H1 (cell line): Measurements from ENCODE around the gene CCDC171. TPM values are rescaled to one million over a fixed set of nuclear protein-coding genes. Genes with fewer than 3 reads are reported as not detected.

Experiments used
- CTCF ChIA-PET: fragments of 300-600 bp; sonication (Branson Sonifier 250); formaldehyde crosslinking; loops from one replicate; lab custom pipeline; 2021; ENCODE audit not compliant: partially characterized antibody; lab: Charles Lee
- POLR2A ChIA-PET: fragments of 300-600 bp; sonication (Branson Sonifier 250); formaldehyde crosslinking; loops from one replicate; lab custom pipeline; 2021; ENCODE audit warnings: inconsistent platforms; ENCODE audit not compliant: partially characterized antibody; lab: Charles Lee
- DNase-seq, 2 experiments: peaks; one replicate each; pipeline versions ENCODE4 v3.0.0 to v3.0.0-alpha.2; 2010 to 2022; ENCODE audit warnings: low spot score in 2 of 2, low read depth in 1 of 2, mixed read lengths in 1 of 2
- FAIRE-seq: peaks from 2 replicates; lab custom pipeline; 2011; peaks lifted over from hg19 to GRCh38; lab: Jason Lieb, UNC
- H2AFZ ChIP-seq: 2 replicates; pipeline ENCODE4 v1.8.1; 2012; ENCODE audit warnings: low read length, inconsistent platforms
- H2AK5ac ChIP-seq: 2 replicates; pipeline ENCODE4 v1.6.1; 2013; ENCODE audit warnings: low read depth, low read length
- H2BK120ac ChIP-seq: replicated peaks from 2 replicates; pipeline ENCODE3; 2013; ENCODE audit warnings: low read depth, low read length, inconsistent platforms
- H2BK12ac ChIP-seq: 2 replicates; pipeline ENCODE4 v1.6.1; 2013; ENCODE audit warnings: low read depth, low read length
- H2BK15ac ChIP-seq: 2 replicates; pipeline ENCODE4 v1.6.1; 2013; ENCODE audit warnings: low read length
- H2BK20ac ChIP-seq: 2 replicates; pipeline ENCODE4 v1.6.1; 2013; ENCODE audit warnings: low read length
- H2BK5ac ChIP-seq: 2 replicates; pipeline ENCODE4 v1.6.1; 2013; ENCODE audit warnings: low read depth, low read length
- H3K14ac ChIP-seq: 2 replicates; pipeline ENCODE4 v1.6.1; 2013; ENCODE audit warnings: inconsistent platforms; ENCODE audit not compliant: insufficient read length
- H3K18ac ChIP-seq: 2 replicates; pipeline ENCODE4 v1.6.1; 2013; ENCODE audit warnings: low read length; ENCODE audit errors: extremely low read depth
- H3K23ac ChIP-seq: 2 replicates; pipeline ENCODE4 v1.6.1; 2013; ENCODE audit warnings: inconsistent platforms; ENCODE audit not compliant: insufficient read length
- H3K23me2 ChIP-seq: 2 replicates; pipeline ENCODE4 v1.6.1; 2013; ENCODE audit warnings: low read depth, low read length
- H3K27ac ChIP-seq: 2 replicates; pipeline ENCODE4 v1.6.1; 2011; ENCODE audit warnings: low read depth, low read length, inconsistent platforms
- H3K27me3 ChIP-seq, 4 experiments: replicated peaks in 1 of 4; 1 replicate in 1 of 4; 2 replicates in 3 of 4; pipeline versions ENCODE4 v1.6.1 to v1.8.1; 2011 to 2013; ENCODE audit warnings: low read length in 3 of 4, mild to moderate bottlenecking in 3 of 4, inconsistent platforms in 2 of 4, mixed read lengths in 2 of 4, moderate library complexity in 1 of 4; ENCODE audit not compliant: control insufficient read depth in 3 of 4, insufficient read depth in 3 of 4; ENCODE audit errors: extremely low read depth in 1 of 4
- H3K36me3 ChIP-seq, 4 experiments: 2 replicates each; pipeline versions ENCODE4 v1.6.1 to v1.8.1; 2011 to 2013; ENCODE audit warnings: mild to moderate bottlenecking in 4 of 4, low read length in 3 of 4, moderate library complexity in 2 of 4, control low read depth in 1 of 4, inconsistent platforms in 1 of 4; ENCODE audit not compliant: insufficient read depth in 4 of 4, control insufficient read depth in 2 of 4
- H3K4ac ChIP-seq: replicated peaks from 2 replicates; pipeline ENCODE3; 2013; ENCODE audit warnings: low read length, low read depth, mixed read lengths, inconsistent platforms; ENCODE audit not compliant: insufficient read length
- H3K4me1 ChIP-seq, 4 experiments: replicated peaks in 1 of 4; 1 replicate in 1 of 4; 2 replicates in 3 of 4; pipeline versions ENCODE4 v1.6.1 to v1.8.1; 2011 to 2013; ENCODE audit warnings: low read length in 3 of 4, inconsistent platforms in 2 of 4, mixed read lengths in 1 of 4; ENCODE audit not compliant: insufficient read depth in 4 of 4, control insufficient read depth in 3 of 4
- H3K4me2 ChIP-seq, 2 experiments: 2 replicates each; pipeline versions ENCODE4 v1.6.1 to v1.8.1; 2011 to 2013; ENCODE audit warnings: low read depth in 2 of 2, low read length in 2 of 2, control low read depth in 1 of 2, inconsistent platforms in 1 of 2, mild to moderate bottlenecking in 1 of 2; ENCODE audit not compliant: insufficient read depth in 1 of 2
- H3K4me3 ChIP-seq, 4 experiments: fragments of 200-600, 300-600 bp in 1 of 4; sonication (generic), shearing (Covaris generic), sonication (Bioruptor Twin) in 1 of 4; 2 replicates each; pipeline versions ENCODE4 v1.5.1 to v1.8.1; 2011 to 2016; ENCODE audit warnings: low read length in 4 of 4, low read depth in 3 of 4, control low read depth in 2 of 4, inconsistent platforms in 2 of 4, mild to moderate bottlenecking in 2 of 4, mixed read lengths in 1 of 4, moderate library complexity in 1 of 4; ENCODE audit not compliant: insufficient read depth in 2 of 4; ENCODE audit errors: extremely low read depth in 1 of 4
- H3K56ac ChIP-seq: replicated peaks from 2 replicates; pipeline ENCODE3; 2013; ENCODE audit warnings: low read depth, mild to moderate bottlenecking, mixed read lengths, low read length, inconsistent platforms; ENCODE audit not compliant: insufficient read length
- H3K79me1 ChIP-seq: 2 replicates; pipeline ENCODE4 v1.6.1; 2013; ENCODE audit warnings: low read depth, low read length, control low read depth
- H3K79me2 ChIP-seq, 2 experiments: 2 replicates each; pipeline versions ENCODE4 v1.6.1 to v1.8.1; 2012 to 2013; ENCODE audit warnings: low read length in 2 of 2, mild to moderate bottlenecking in 2 of 2, inconsistent platforms in 1 of 2; ENCODE audit not compliant: insufficient read depth in 2 of 2, control insufficient read depth in 1 of 2
- H3K9ac ChIP-seq, 4 experiments: replicated peaks in 1 of 4; 1 replicate in 1 of 4; 2 replicates in 3 of 4; pipeline versions ENCODE4 v1.6.1 to v1.8.1; 2011 to 2013; ENCODE audit warnings: low read depth in 3 of 4, low read length in 3 of 4, control low read depth in 2 of 4, mild to moderate bottlenecking in 2 of 4, moderate library complexity in 2 of 4, inconsistent platforms in 1 of 4; ENCODE audit errors: extremely low read depth in 1 of 4
- H3K9me3 ChIP-seq, 2 experiments: 2 replicates each; pipeline versions ENCODE4 v1.6.1 to v1.8.1; 2012 to 2013; ENCODE audit warnings: mild to moderate bottlenecking in 2 of 2, moderate library complexity in 2 of 2, control low read depth in 1 of 2, inconsistent platforms in 1 of 2, low read depth in 1 of 2, low read length in 1 of 2, mixed read lengths in 1 of 2; ENCODE audit not compliant: insufficient read depth in 2 of 2
- H4K20me1 ChIP-seq, 2 experiments: replicated peaks in 1 of 2; 2 replicates each; pipeline versions ENCODE3 to v1.8.1; 2011 to 2013; ENCODE audit warnings: inconsistent platforms in 2 of 2, low read length in 2 of 2, mild to moderate bottlenecking in 1 of 2; ENCODE audit not compliant: insufficient read depth in 2 of 2, control insufficient read depth in 1 of 2
- H4K5ac ChIP-seq: 2 replicates; pipeline ENCODE4 v1.6.1; 2013; ENCODE audit warnings: low read length, low read depth, mixed read lengths, inconsistent platforms; ENCODE audit not compliant: insufficient read length
- H4K8ac ChIP-seq: 2 replicates; pipeline ENCODE4 v1.8.0; 2013; ENCODE audit warnings: mild to moderate bottlenecking, moderate library complexity, low read length, inconsistent platforms; ENCODE audit not compliant: insufficient read depth; ENCODE audit errors: extremely low read depth
- H4K91ac ChIP-seq: replicated peaks from 2 replicates; pipeline ENCODE3; 2013; ENCODE audit warnings: low read length, mixed read lengths, inconsistent platforms; ENCODE audit not compliant: insufficient read length
- BRCA1 ChIP-seq: IDR thresholded peaks from 2 replicates; pipeline ENCODE4 v1.6.1; 2012; ENCODE audit warnings: low read depth, low read length, improper control_type of control experiment
- CTCF ChIP-seq, 3 experiments: IDR thresholded peaks; 1 replicate in 2 of 3; 2 replicates in 1 of 3; pipeline versions ENCODE4 v1.5.1 to v1.6.1; 2011; ENCODE audit warnings: low read length in 3 of 3, mild to moderate bottlenecking in 3 of 3, inconsistent platforms in 2 of 3, low read depth in 1 of 3, moderate library complexity in 1 of 3; ENCODE audit not compliant: insufficient read depth in 1 of 3; ENCODE audit errors: control extremely low read depth in 1 of 3
- GABPA ChIP-seq: IDR thresholded peaks from 2 replicates; pipeline ENCODE4 v1.6.1; 2011; ENCODE audit warnings: mild to moderate bottlenecking, low read length, moderate library complexity, borderline replicate concordance; ENCODE audit not compliant: insufficient read depth
- KDM1A ChIP-seq: fragments of 200-600, 300-600 bp; sonication (generic); IDR thresholded peaks from 2 replicates; pipeline ENCODE4 v1.7.1; 2016; ENCODE audit warnings: mild to moderate bottlenecking, low read length, borderline replicate concordance
- KDM4A ChIP-seq: IDR thresholded peaks from one replicate; pipeline ENCODE4 v1.7.1; 2012; ENCODE audit warnings: low read depth, mild to moderate bottlenecking, moderate library complexity, low read length, inconsistent platforms; ENCODE audit not compliant: severe bottlenecking
- POLR2A ChIP-seq, 2 experiments: IDR thresholded peaks; 1 replicate in 1 of 2; 2 replicates in 1 of 2; pipeline ENCODE4 v1.6.1; 2011; ENCODE audit warnings: low read depth in 2 of 2, low read length in 2 of 2, mild to moderate bottlenecking in 2 of 2; ENCODE audit errors: control extremely low read depth in 1 of 2
- POLR2AphosphoS5 ChIP-seq: IDR thresholded peaks from 2 replicates; pipeline ENCODE4 v1.6.1; 2011; ENCODE audit warnings: low read depth, low read length
- TBP ChIP-seq: IDR thresholded peaks from 2 replicates; pipeline ENCODE4 v1.6.1; 2011; ENCODE audit warnings: low read depth, low read length, improper control_type of control experiment
- TEAD4 ChIP-seq: IDR thresholded peaks from 2 replicates; pipeline ENCODE4 v1.6.1; 2012; ENCODE audit warnings: low read depth, low read length, inconsistent platforms, mixed read lengths
- WGBS, 2 experiments: shearing (Covaris generic) in 1 of 2; methylation state at CpG; one replicate each; pipeline versions ENCODE4 v1.1.6 to v1.1.7; 2013 to 2015; ENCODE audit warnings: low lambda C conversion rate in 2 of 2, mixed read lengths in 2 of 2, inconsistent platforms in 1 of 2, low coverage in 1 of 2, missing lambda C conversion rate in 1 of 2; ENCODE audit not compliant: insufficient replicate concordance in 2 of 2, insufficient coverage in 1 of 2, insufficient read length in 1 of 2; ENCODE audit errors: extremely low coverage in 1 of 2, missing lambda C conversion rate in 1 of 2; 5-methylcytosine and 5-hydroxymethylcytosine counted together
- polyA plus RNA-seq, 7 experiments: library from polyadenylated mRNA; depleted of rRNA in 3 of 7; stranded (reverse) in 5 of 7; unstranded in 2 of 7; fragments of >200 nt in 5 of 7; fragments of 200-250 nt in 2 of 7; gene quantifications; 1 replicate in 5 of 7; 2 replicates in 1 of 7; 4 replicates in 1 of 7; pipeline versions ENCODE4 v1.2.1 to v1.2.3, GENCODE V29; 2011 to 2013; ENCODE audit warnings: missing spikeins in 2 of 7, mixed read lengths in 2 of 7
- total RNA-seq: library from RNA; stranded (reverse); fragmentation: NEBNext Ultra II Directional; extraction: Animal tissue kit (Norgen Biotek cat#: 25700); gene quantifications from 2 replicates; pipeline ENCODE4 v1.2.1, GENCODE V29; 2021

Gene CCDC171
- total and polyA plus RNA-seq, 2 of the 8 experiments (the other 6 are each of a cell fraction or from before 2014, with no cell fraction given): 0.83 to 2.3 TPM

DNA sequence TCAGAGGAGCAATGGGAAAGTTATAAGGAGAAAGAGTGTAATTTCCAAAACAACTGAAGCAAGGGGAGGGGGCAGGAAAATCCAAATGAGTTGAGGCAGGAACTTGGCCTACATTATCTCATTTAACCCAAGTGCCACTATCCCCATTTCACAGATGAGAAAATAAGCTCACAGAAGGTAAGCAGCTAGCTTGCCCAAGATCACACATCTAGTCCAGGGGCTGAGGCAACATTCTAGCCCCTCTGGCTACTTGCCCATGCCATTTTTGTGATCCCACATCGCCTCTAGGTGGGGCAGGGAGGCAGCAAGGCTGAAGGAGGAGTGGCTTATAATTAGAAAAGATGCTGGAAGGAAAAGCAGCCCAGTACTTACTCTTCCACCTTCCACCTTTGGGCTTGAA lies 39.5 kb upstream of the CCDC171 start:
- H4K20me1 ChIP-seq: peaks cover 5 to 11% of the 10 kb centered on the region in 2 experiments
- H3K18ac ChIP-seq: peak overlapping the region; percentile 89
- no peak overlapping the region for H3K23ac ChIP-seq
- H4K91ac ChIP-seq: peak overlapping the region; percentile 19
- peaks cover 7 to 11% (median 8%) of the 10 kb centered on the region in 4 experiments; a peak in 6 of 7 replicates for H3K4me1 ChIP-seq
- peak; percentile 36 to 66 for DNase-seq
- peak overlapping the region; percentile 62 to 70 for H3K4me2 ChIP-seq
- no peaks in the 10 kb centered on the region for H3K9me3 ChIP-seq
- peak overlapping the region; percentile 48; the same call in 1 of the 2 replicates for H2BK20ac ChIP-seq
- peak overlapping the region; percentile 19 for H3K56ac ChIP-seq
- POLR2A ChIA-PET: interaction anchor here (0.8 to 5.9 kb wide), 13 partner anchors 9 to 143 kb away, joined by 3 to 133 read pairs (median 4); partner anchors contain the start of gene CCDC171
- H3K79me2 ChIP-seq: peaks cover 9 to 27% of the 10 kb centered on the region in 2 experiments; a peak in 3 of 4 replicates
- H4K5ac ChIP-seq: peak overlapping the region; percentile 31
- peak overlapping the region; percentile 66 for H2BK120ac ChIP-seq
- H3K4ac ChIP-seq: peak overlapping the region; percentile 2
- H3K9ac ChIP-seq: peak overlapping the region in 2 of 4 experiments; percentile 26 to 38; a peak in 3 of 7 replicates
- H3K27ac ChIP-seq: peak overlapping the region; percentile 83
- H3K4me3 ChIP-seq: peak overlapping the region in 2 of 4 experiments; percentile 4 to 44; a peak in 3 of 8 replicates
- peak overlapping the region; percentile 89 for H2BK12ac ChIP-seq
- no peak overlapping the region; the same call in 1 of the 2 replicates for H2AK5ac ChIP-seq
- no peaks in the 10 kb centered on the region for H3K79me1 ChIP-seq
- CTCF ChIA-PET: interaction anchor here (0.7 to 3.7 kb wide), 10 partner anchors 9 to 94 kb away, joined by 3 to 33 read pairs (median 6); no protein-coding TSS in a partner anchor
- no peak overlapping the region for H3K14ac ChIP-seq
- no peak overlapping the region for H2BK15ac ChIP-seq
- peak overlapping the region; percentile 94; the same call in 1 of the 2 replicates for H2BK5ac ChIP-seq
- peak; percentile 91 for FAIRE-seq
- no peak overlapping the region for H4K8ac ChIP-seq
- H2AFZ ChIP-seq: no peak overlapping the region
- H3K36me3 ChIP-seq: peaks cover 0 to 16% (median 3%) of the 10 kb centered on the region in 4 experiments; a peak in 5 of 8 replicates
- 0% methylated on average over 1 of the region's 1 CpG; no CpG with 5 or more reads in 1 of the 2 experiments for WGBS, 2 experiments
- no peaks in the 10 kb centered on the region for H3K27me3 ChIP-seq
- H3K23me2 ChIP-seq: peaks cover 3% of the 10 kb centered on the region; the same call in 1 of the 2 replicates
- TF ChIP-seq KDM1A: peak; percentile 94; the same call in 1 of the 2 replicates
- TF ChIP-seq CTCF (IDR thresholded peaks at IDR 0.05; ENCODE audit: control extremely low read depth in 1 of 3, insufficient read depth in 1 of 3, low read depth in 1 of 3, low read length in 3 of 3): peak; percentile 47 to 67 (median 62); a peak in 3 of 4 replicates
- TF ChIP-seq BRCA1: no peak
- peak in 1 of 2 experiments; percentile 66; a peak in 2 of 3 replicates for TF ChIP-seq POLR2A (IDR thresholded peaks at IDR 0.05; ENCODE audit: control extremely low read depth in 1 of 2, low read depth in 2 of 2, low read length in 2 of 2)
- no peak for TF ChIP-seq GABPA
- TF ChIP-seq KDM4A: no peak
- TF ChIP-seq POLR2AphosphoS5: peak; percentile 68
- peak; percentile 47; the same call in 1 of the 2 replicates for TF ChIP-seq TEAD4
- peak; percentile 43; the same call in 1 of the 2 replicates for TF ChIP-seq TBP
